NK-92 treated with Interleukin-12 subunit alpha and Interleukin-12 subunit beta, amount 100 ng/mL, for 24 hours (cell line): ENCODE data around the gene SLC43A1.
"Not testable (repeated sequence)": the region's sequence is repeated elsewhere in the genome, so short reads cannot be mapped to it uniquely, and the experiment has no call there.

Source experiments
- DNase-seq: peaks from one replicate; lab custom pipeline; 2025; lab: John Stamatoyannopoulos, UW

The SLC43A1 gene

GRCh38 chr11:57515332-57516060 lies at the start of gene SLC43A1:
TSS of gene SLC43A1 (minus strand) at chr11:57515702. CDS start at chr11:57514111, 1,591 bp downstream.
- no peak for DNase-seq

DNA sequence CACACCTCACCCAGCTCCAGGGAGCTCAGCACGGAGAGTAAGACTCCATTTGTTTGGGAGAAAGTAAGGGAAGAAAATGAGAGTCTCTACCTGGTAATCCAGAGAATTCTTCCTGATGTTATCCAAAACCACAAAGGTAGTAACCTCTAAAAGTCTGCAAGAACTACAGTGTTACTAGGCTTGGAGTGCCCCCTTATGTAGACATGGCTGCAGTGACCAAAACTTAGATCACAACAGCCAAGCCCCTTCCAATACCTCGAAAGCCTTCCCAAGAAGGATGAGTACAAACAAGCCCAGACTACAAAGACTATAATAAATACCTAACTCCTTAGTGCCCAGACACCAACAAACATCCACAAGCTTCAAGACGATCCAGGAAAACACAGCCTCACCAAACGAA lies 47.1 kb upstream of the SLC43A1 start:
- no peak for DNase-seq

DNA sequence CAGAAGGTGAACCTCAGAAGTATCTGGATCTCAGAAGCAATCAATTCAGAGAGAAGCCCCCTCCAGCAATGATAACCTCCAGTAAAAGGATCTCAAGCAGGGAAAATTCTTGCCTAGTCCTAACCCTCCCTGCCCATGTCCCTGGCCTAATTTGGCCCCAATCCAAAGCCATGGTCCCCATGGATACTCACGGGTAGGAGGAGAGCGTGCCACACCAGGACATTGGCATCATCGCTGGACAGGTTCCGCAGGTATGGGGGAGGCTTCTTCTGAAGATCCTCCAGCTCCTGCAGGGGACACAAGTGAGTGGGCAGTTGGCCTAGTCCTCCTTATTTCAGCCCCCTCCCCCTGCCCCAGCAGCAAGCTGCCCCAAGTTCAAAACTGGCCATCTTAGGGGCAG lies 44.6 kb upstream of the SLC43A1 start:
- DNase-seq = no peak

DNA sequence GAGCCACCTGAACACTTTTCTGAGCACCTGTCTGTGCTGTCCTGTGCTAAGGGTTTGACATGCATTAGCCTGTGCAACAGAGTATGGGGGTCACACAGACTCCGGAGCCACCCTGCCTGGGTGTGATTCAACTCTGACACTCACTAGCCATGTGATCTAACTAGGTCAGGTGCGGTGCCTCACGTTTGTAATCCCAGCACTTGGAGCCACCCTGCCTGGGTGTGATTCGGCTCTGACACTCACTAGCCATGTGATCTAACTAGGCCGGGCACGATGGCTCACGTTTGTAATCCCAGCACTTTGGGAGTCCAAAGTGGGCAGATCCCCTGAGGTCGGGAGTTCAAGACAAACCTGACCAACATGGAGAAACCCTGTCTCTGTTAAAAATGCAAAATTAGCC lies 40.5 kb upstream of the SLC43A1 start:
- no peak for DNase-seq

GRCh38 chr11:57555393-57555792 lies 39.9 kb upstream of the SLC43A1 start:
- DNase-seq = no peak

GRCh38 chr11:57552479-57552878 lies 37.0 kb upstream of the SLC43A1 start:
- no peak for DNase-seq

GRCh38 chr11:57551941-57552340 lies 36.4 kb upstream of the SLC43A1 start:
- no peak for DNase-seq

GRCh38 chr11:57549983-57550382 lies 34.5 kb upstream of the SLC43A1 start:
- DNase-seq = no peak

GRCh38 chr11:57547854-57548377 lies 32.4 kb upstream of the SLC43A1 start:
- DNase-seq = no peak

- no peak for DNase-seq
These were observed 31.5 kb upstream of the SLC43A1 start for GRCh38 chr11:57546869-57547475.

DNA sequence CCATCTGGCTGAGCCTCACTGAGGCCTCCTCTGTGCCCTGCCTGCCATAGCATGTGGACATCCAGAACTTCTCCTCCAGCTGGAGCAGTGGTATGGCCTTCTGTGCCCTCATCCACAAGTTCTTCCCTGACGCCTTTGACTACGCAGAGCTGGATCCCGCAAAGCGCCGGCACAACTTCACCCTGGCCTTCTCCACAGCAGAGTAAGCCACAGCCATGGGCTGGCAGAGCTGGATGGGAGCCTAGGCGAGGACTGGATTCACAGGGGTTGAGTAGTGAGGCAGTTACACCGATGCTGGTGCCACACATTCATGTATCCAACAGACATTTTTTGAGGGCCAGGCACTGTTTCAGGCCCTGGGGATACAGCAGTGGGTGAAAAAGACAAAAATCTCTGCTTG lies 30.9 kb upstream of the SLC43A1 start:
- no peak for DNase-seq

GRCh38 chr11:57545883-57546282 lies 30.4 kb upstream of the SLC43A1 start:
- no peak for DNase-seq

GRCh38 chr11:57544566-57544965 lies 29.1 kb upstream of the SLC43A1 start:
- no peak for DNase-seq

- no peak for DNase-seq
These were observed 28.1 kb upstream of the SLC43A1 start for GRCh38 chr11:57543593-57543992.

- DNase-seq = no peak
These were observed 27.1 kb upstream of the SLC43A1 start for GRCh38 chr11:57542582-57542981.

- no peak for DNase-seq
These were observed 25.7 kb upstream of the SLC43A1 start for GRCh38 chr11:57541169-57541568.

DNA sequence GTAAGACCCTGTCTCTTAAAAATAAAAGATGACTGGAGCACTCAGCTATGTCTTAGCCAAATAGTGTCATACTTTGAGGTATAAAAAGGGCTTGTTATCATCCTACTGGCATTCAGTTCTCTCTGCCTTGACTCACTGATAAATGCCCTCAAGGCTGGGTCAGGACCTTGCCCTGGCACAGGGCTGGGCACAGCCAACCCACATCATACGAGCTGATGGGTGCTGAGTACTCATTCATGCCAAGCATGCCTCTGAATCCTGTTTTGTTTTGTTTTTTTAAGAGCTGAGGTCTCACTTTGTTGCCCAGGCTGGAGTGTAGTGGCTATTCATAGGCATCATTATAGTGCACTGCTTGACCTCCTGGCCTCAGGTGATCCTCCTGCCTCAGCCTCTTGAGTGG lies 23.8 kb upstream of the SLC43A1 start:
- DNase-seq = no peak

- DNase-seq = no peak
These were observed 21.6 kb upstream of the SLC43A1 start, which contains the start of gene SMTNL1 for GRCh38 chr11:57536947-57537619. TSS of gene SMTNL1 (plus strand) at chr11:57537595. CDS start at chr11:57542643, 5,048 bp downstream.

DNA sequence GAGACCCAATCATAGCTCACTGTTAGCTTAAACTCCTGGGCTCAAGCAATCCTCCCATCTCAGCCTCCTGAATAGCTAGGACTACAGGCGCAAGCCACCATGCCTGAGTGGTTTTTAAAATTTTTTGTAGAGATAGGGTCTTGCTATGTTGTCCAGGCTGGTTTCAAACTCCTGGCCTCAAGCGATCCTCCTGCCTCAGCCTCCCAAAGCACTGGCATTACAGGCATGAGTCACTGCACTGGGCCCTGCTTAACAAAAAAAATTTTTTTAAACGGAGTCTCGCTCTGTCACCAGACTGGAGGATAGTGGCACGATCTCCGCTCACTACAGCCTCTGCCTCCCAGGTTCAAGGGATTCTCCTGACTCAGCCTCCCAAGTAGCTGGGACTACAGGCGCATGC lies 18.9 kb upstream of the SLC43A1 start:
- DNase-seq = not testable (repeated sequence)

DNA sequence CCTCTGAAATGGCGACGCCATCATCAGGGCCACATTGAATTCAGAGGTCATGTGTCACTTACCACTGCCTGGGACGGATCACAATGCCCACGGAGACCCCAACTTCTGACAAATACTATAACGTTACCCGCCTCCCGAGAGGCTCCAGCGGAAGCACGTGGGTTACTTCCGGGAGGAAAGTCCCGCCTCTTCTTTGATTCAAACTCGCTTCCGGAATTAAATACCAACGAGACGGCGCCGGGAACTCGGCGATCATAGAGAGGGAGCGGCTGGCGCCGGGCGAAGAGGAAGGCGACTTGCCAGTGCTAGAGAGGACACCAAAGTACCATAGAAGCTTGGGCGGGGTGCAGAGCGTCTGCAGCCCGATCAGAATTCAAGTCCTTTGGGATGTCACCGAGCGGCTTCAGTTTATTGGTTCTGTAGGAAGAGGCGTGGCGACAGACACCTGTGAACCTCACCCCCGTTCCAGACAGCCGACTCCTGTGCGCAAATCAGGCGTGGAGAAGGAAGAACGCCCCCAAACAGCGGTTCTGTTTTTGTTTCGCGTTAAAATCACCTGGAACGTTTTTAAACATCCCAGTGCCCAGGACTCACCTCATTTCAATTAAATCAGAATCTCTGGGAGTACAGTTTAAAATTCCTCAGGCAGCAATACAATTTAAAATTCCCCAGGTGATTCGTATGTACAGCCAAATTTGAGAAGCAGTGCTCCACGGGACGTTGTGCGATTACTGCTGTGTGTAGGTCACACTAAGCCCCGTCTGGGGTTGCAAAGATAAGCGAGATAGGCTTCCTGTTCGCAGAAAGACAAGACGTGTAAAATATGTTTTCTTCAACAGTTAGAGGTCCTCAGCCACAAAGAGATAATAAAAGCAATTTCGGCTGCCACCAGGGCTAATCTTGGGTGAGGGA lies 15.3 kb upstream of the SLC43A1 start, which contains the start of gene TIMM10:
Gene TIMM10, minus strand, starts transcription at position 159 of the 912 bp plus-strand sequence. CDS start 565 bp downstream, outside the sequence.
- DNase-seq = peak; percentile 95

- no peak for DNase-seq
These were observed 14.7 kb upstream of the SLC43A1 start for GRCh38 chr11:57530215-57530595.

DNA sequence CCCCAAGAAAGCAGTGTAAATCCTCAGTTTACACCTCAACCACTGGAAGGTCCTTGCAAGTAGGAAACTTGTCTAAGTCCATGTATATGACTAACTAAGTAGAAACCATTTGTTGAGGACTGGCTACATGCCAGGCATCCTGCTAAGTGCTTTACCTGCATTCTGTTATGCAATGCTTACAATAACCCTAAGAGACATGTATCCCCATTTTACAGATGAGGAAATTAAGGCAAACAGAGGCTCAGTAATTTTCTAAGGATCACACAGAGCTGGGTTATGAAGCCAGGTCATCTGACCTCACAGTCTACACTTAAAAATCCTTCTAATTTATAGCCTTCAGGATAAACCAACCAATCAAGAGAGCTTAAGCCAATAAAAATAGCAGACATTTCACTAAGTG lies 13.5 kb upstream of the SLC43A1 start:
- DNase-seq = no peak
